ENCODE data around the gene GPAT3. TPM values are rescaled to one million over a fixed set of nuclear protein-coding genes. Genes with fewer than 3 reads are reported as not detected.
"Not testable (repeated sequence)": the region's sequence is repeated elsewhere in the genome, so short reads cannot be mapped to it uniquely, and the experiment has no call there.

Gene GPAT3
- total RNA-seq, result 10 to 100 TPM in 3 of 4 donors, 1 to 10 TPM in 1; 5.6 to 23.1 (median 17.3) TPM
- 10 to 100 TPM in 1 of 3 donors, 1 to 10 TPM in 2; 4.6 to 13.0 (median 4.8) TPM for polyA plus RNA-seq

DNA sequence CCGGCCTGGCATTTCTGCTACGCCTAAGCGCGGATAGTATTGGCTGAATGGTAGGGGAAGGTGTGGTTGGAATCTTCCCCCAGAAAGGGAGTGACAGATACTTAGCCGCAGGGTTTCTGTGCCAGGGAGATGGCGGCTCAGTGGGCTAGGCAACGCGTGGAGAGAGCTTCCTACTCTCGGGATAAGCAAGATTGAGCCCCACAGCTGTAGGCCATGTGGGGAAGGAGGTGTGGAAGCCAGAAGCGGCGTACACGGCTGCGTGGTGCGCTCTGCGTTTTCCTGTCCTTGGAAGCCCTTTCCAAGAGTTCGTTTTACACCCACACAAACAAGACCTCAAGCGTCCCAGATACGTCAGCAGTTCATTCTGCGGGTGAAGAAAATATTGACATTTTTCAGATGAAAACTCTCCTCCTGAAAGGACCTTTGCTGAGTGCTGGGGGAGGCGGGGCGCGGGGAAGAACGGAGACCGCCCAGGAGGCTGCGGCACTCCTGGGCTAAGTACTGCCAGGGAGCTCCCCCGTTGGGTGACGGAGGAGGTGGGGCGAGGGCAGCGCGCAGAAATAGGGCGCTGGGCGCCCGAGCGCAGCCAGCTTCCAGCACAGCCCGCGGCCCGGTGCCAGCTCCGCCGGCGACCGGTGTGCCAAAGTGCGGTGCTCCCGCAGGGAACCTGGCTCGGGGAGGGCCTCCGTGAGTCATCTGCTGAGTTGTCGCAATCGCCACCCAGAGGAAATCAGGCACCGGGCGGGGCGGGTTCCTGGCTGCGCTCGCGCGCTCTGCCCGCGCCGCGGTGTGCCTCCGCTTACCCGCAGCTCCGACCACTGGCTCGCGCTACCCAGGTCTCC lies at the start of gene GPAT3:
Gene GPAT3, plus strand, starts transcription at position 589 of the 842 bp plus-strand sequence. CDS start 515 bp downstream, outside the sequence.
- peak within 1 kb of the TSS; percentile 78 to 81 (median 79) for H3K27ac ChIP-seq
- intact Hi-C loops (cut with DNase I), result loop anchor here (2.0 to 5.0 kb wide), 2 partner anchors 47 to 51 kb away; partner anchors contain the start of gene ABRAXAS1
- peaks cover 0 to 30% (median 17%) of the 10 kb centered on the region in 4 donors for H3K4me1 ChIP-seq
- TF ChIP-seq POLR2AphosphoS5 (IDR thresholded peaks at IDR 0.05), result peak; percentile 24 to 72 (median 57)
- peak in 1 of 2 donors; percentile 43 for TF ChIP-seq POLR2A (IDR thresholded peaks at IDR 0.05)
- no peak for TF ChIP-seq EP300 (IDR thresholded peaks at IDR 0.05)
- TF ChIP-seq, protein P1, sequence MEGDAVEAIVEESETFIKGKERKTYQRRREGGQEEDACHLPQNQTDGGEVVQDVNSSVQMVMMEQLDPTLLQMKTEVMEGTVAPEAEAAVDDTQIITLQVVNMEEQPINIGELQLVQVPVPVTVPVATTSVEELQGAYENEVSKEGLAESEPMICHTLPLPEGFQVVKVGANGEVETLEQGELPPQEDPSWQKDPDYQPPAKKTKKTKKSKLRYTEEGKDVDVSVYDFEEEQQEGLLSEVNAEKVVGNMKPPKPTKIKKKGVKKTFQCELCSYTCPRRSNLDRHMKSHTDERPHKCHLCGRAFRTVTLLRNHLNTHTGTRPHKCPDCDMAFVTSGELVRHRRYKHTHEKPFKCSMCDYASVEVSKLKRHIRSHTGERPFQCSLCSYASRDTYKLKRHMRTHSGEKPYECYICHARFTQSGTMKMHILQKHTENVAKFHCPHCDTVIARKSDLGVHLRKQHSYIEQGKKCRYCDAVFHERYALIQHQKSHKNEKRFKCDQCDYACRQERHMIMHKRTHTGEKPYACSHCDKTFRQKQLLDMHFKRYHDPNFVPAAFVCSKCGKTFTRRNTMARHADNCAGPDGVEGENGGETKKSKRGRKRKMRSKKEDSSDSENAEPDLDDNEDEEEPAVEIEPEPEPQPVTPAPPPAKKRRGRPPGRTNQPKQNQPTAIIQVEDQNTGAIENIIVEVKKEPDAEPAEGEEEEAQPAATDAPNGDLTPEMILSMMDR (IDR thresholded peaks at IDR 0.05), result no peak
- no peaks in the 10 kb centered on the region for H3K36me3 ChIP-seq
- 1% methylated on average over 63 of the region's 63 CpGs for whole genome bisulfite sequencing, 2 donors
- no peaks in the 10 kb centered on the region for H3K9me3 ChIP-seq
- H3K4me3 ChIP-seq, result peak within 1 kb of the TSS; percentile 64 to 80 (median 66)
- no peaks in the 10 kb centered on the region for H3K27me3 ChIP-seq
- peak; percentile 91 for DNase-seq

DNA sequence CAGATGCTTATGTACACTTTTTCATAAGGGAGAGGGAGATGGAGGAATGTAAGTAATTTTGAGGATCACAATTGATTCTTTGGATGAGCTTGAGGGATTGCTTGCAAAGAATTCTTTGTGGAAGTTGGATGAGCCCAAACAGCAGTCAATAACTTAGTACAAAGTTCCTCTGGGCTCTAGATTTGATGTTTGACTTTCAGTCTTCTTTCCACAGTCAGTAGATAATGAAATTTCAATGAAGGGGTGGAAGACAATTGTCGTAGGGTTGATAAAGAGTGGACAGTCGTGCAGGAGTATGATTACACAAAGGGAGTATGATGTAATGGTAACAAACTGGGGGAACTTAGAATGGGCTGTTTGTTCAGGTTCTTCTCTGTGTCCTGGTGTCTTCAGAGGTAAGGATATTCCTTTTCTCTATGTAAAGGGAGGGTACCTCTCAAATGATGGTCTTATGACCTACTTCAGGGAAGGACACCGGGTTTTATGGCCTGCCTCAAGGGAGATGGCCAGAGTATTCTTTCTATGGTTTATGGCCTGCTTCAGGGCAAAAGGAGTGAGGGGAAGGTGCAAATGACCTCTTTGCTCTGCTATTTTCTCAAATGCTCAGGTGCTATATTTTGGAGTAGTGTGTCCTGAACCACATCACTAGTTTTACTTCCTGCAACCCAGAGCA lies 49.3 kb upstream of the GPAT3 start:
- H3K4me1 ChIP-seq, result peaks cover 0 to 15% (median 14%) of the 10 kb centered on the region in 4 donors
- no peak overlapping the region for H3K4me3 ChIP-seq
- H3K27ac ChIP-seq, result no peak overlapping the region
- TF ChIP-seq EP300 (IDR thresholded peaks at IDR 0.05) (no peak), POLR2AphosphoS5 (IDR thresholded peaks at IDR 0.05) (no peak), POLR2A (IDR thresholded peaks at IDR 0.05) (no peak)
- TF ChIP-seq, protein P1 (IDR thresholded peaks at IDR 0.05), result no peak
- WGBS, 2 donors, result 78 to 84% methylated on average over 3 of the region's 3 CpGs
- no peaks in the 10 kb centered on the region for H3K9me3 ChIP-seq
- intact Hi-C loops (cut with DNase I), result no loop called here
- H3K36me3 ChIP-seq, result no peaks in the 10 kb centered on the region
- no peak for DNase-seq
- H3K27me3 ChIP-seq, result no peaks in the 10 kb centered on the region

DNA sequence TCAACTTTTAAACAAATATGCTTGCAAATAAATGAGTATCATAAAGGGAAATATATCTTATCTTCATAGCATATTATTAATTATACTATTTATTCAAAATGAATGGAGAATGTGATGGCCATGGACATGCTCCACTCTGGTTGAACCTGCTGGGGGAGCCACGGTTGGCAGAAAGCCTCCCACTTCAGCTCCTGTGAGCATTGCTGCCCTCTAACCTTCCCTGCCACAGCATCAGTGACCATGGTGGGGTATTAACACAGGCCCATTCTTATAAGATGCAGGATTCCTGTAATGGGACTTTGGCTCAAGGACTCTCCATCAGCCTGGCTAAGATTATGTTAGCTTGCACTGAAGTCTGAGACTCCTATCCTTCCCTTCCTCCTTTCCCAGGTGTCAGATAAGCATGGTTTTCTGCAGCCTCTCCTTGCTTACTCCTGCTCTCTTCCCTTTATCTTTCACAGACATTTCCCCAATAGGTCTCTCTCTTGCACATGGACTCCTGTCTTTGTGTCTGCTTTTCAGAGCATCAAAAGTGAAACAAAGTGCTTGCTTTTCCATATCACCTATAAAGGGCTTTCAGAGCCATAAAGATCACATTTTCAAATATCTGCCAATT lies 46.1 kb upstream of the GPAT3 start:
- TF ChIP-seq, protein P1 (IDR thresholded peaks at IDR 0.05), result no peak
- TF ChIP-seq EP300 (IDR thresholded peaks at IDR 0.05), result no peak
- TF ChIP-seq POLR2AphosphoS5 (IDR thresholded peaks at IDR 0.05), result no peak
- TF ChIP-seq POLR2A (IDR thresholded peaks at IDR 0.05), result no peak
- Histone ChIP-seq H3K27me3 (no peaks in the 10 kb centered on the region), H3K36me3 (no peaks in the 10 kb centered on the region), H3K9me3 (no peaks in the 10 kb centered on the region), H3K4me1 (peaks cover 0 to 7% (median 7%) of the 10 kb centered on the region in 4 donors), H3K27ac (no peak overlapping the region), H3K4me3 (no peak overlapping the region)
- intact Hi-C loops (cut with DNase I), result loop anchor here (5.0 kb wide), 1 partner anchor 152 kb away; no protein-coding TSS in a partner anchor
- DNase-seq, result no peak
- WGBS, 2 donors, result 22 to 60% methylated on average over 1 of the region's 1 CpG

DNA sequence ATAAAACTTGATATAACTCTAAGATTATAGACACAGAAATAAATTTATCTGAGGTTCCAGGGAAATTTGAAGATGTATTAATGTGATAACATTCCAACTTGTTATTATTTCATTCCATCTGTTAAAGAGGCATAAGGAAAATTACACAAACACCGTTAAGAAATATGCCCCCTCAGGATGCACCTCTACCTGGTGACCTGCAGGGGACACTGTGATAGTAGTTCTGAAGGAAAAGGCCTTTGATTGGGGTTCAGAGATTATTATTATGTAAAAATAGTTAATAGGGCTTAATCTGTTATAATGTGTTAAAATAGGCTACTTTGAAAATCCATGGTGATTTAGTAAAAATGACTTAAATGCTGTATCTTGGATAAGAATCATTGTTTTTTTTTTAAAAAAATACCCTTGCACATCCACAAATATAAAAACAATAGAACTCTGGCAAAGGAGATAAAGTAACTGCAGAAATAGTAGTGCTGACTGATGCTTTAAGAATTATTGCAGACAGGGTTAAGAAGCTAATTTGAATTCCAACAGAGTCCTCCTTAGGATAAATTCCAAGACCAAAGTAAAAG lies 44.9 kb upstream of the GPAT3 start:
- Histone ChIP-seq H3K27ac (no peak overlapping the region), H3K36me3 (no peaks in the 10 kb centered on the region), H3K4me3 (no peak overlapping the region), H3K4me1 (peaks cover 0 to under 1% (median 0%) of the 10 kb centered on the region in 4 donors), H3K27me3 (no peaks in the 10 kb centered on the region), H3K9me3 (no peaks in the 10 kb centered on the region)
- 2 to 8% methylated on average over 1 of the region's 1 CpG for WGBS, 2 donors
- intact Hi-C loops (cut with DNase I), result loop anchor here (5.0 kb wide), 1 partner anchor 151 kb away; no protein-coding TSS in a partner anchor
- no peak for DNase-seq
- TF ChIP-seq POLR2AphosphoS5 (IDR thresholded peaks at IDR 0.05), result no peak
- TF ChIP-seq EP300 (IDR thresholded peaks at IDR 0.05), result no peak
- TF ChIP-seq, protein P1 (IDR thresholded peaks at IDR 0.05), result peak in 3 of 4 experiments; percentile 36 to 52 (median 37)
- TF ChIP-seq POLR2A (IDR thresholded peaks at IDR 0.05), result no peak

DNA sequence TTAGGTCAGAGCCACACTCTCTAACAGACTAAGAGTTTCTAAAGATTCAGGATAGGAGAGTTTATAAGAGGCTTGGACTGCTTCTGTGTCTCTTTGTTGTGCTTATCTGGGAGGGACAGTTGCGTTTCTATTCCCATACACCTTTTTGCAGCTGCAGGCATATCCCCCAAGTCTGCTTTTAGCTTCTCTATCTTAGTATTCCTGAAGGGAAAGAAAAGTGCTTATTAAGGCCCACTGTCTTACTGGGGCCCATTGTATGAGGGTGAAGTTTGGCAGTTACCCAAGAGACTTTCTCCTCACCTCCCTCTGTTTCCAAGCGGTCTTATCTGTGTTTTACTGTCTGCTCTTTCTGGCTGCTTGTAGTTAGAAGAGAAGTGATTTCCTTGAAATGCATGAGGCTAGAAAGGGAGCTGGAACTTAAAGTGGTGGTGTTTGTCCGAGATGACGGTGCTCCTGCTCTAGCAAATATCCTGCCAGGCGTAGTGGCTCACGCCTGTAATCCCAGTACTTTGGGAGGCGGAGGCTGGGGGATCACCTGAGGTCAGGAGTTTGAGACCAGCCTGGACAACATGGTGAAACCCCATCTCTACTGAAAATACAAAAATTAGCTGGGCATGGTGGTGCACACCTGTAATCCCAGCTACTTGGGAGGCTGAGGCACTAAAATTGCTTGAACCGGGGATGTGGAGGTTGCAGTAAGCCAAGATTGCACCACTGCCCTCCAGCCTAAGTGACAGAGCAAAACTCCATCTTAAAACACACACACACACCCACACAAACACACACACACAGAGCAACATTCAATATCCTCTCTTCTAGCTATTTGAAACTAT lies 39.6 kb upstream of the GPAT3 start:
- H3K4me1 ChIP-seq, result not testable (repeated sequence)

More for the DNA sequence above, 39.6 kb upstream of the GPAT3 start:
- DNase-seq; H3K27me3 ChIP-seq; intact Hi-C loops (cut with DNase I); H3K27ac ChIP-seq; H3K4me3 ChIP-seq; H3K36me3 ChIP-seq; H3K9me3 ChIP-seq: not testable (repeated sequence)
- WGBS, 2 donors, result 74 to 86% methylated on average over 8 of the region's 8 CpGs
